Skeletal muscle cell (primary cell): ENCODE measurements around the gene ENTR1.
A peak's percentile ranks its signal among the peaks of the same experiment; 100 is the strongest.
"Not testable (repeated sequence)": the region's sequence is repeated elsewhere in the genome, so short reads cannot be mapped to it uniquely, and the experiment has no call there.

Experiments used
- DNase-seq: peaks from one replicate; pipeline ENCODE4 v3.0.0-alpha.2; 2010; ENCODE audit warnings: low read depth
- H3K4me3 ChIP-seq: 2 replicates; pipeline ENCODE4 v1.5.1; 2011; ENCODE audit warnings: low read depth, mild to moderate bottlenecking, control low read depth, low read length, moderate library complexity

ENTR1 gene

DNA sequence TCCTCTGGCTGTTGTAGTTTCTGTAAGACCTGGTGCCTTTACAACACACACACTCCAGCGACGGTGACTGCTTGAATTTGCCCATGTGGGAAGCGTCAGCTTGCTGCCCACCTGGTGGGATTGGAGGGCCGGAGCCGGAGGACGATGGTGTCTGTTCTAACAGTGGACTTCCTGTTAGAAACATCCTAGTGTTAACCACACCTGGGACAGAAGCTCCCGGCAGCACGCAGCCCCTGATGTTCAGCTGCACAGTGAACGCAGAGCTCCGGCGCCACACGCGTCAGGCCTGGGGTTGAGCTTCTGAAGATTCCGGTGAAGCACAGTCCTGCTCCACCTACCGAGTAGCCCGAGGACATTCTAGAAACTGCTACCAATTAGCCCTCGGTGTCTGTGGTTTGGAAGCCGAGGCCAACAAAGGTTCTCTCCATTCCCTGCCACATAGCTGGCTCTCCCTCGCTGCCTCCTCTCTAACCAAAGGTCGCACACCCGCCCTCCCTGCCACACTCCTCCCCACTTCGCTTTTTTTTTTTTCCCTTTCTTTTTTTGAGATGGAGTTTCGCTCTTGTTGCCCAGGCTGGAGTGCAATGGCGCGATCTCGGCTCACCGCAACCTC, 14.4 kb upstream of the ENTR1 start:
- H3K4me3 ChIP-seq: no peak overlapping the region
- DNase-seq: no peak

DNA sequence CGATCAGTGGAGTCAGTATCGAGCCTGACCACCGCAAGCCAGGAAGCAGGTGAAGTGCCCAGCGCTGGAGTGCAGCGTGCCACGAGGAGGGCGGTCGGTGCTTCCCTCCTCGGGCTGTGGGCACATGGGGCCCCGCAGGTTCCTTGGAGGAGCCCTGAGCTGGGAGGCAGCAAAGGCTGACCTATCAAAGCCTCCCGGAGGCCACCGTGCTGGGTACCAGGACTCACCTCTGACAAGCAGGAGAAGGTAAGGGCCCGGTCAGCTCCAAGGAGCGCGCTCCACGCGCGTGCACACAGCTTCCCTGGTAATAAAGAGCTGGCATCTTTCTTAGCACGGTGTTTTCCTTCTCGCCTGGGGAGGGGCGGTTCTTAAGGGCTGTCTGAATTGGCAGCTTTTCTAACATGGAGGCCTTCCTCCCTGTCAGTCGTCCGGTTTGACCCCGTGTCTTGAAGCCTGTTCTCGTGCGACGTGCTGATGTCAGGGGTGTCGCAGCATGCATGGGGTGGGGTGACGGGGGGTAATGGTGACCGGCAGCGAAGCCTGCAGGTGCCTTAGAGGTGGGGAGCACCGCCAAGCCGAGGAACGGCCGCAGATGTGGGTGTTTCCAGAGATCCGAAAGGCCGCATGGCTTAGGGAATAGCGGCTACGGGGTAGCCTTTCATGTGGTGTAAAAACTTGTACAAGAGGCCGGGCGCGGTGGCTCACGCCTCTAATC, 13.2 kb upstream of the ENTR1 start:
- DNase-seq: no peak
- no peak overlapping the region for H3K4me3 ChIP-seq

- H3K4me3 ChIP-seq: no peak overlapping the region
- no peak for DNase-seq
Measured at GRCh38 chr9:136422876-136423275, 12.5 kb upstream of the ENTR1 start.

DNA sequence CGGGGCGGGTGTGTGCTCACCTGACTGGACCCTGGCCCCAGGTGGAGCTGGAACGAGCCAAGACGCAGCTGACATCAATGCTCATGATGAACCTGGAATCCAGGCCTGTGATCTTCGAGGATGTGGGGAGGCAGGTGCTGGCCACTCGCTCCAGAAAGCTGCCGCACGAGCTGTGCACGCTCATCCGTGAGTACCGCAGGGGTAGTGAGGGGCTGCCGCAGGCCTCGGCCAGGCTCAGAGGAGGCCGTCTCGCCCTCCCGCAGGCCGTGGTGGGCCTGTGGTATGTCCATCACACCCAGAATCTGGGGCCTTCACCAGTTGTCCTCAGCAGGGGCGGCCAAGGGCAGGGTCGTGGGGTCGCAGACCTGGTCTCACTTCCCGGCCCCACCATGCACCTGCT, 11.4 kb upstream of the ENTR1 start:
- no peak for DNase-seq

GRCh38 chr9:136419092-136419420, 8.6 kb upstream of the ENTR1 start:
- no peak overlapping the region for H3K4me3 ChIP-seq
- no peak for DNase-seq

More for the DNA sequence above, 11.4 kb upstream of the ENTR1 start:
- H3K4me3 ChIP-seq: no peak overlapping the region

GRCh38 chr9:136418182-136419091, 8.0 kb upstream of the ENTR1 start:
- DNase-seq: no peak
- H3K4me3 ChIP-seq: no peak overlapping the region

DNA sequence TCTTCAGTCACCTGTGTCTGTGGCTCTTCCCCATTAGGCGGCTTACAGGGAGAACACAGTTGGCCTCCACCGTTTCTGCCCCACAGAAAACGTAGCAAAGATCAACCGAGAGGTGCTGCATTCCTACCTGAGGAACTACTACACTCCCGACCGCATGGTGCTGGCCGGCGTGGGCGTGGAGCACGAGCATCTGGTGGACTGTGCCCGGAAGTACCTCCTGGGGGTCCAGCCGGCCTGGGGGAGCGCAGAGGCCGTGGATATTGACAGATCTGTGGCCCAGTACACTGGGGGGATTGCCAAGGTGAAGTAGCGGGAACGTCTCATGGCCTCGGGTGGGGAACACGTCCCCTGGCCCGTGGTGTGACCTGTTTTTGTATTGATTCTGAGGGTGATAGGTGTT, 6.5 kb upstream of the ENTR1 start:
- H3K4me3 ChIP-seq: no peak overlapping the region
- no peak for DNase-seq

- DNase-seq: no peak
- H3K4me3 ChIP-seq: no peak overlapping the region
Measured at GRCh38 chr9:136416427-136416826, 6.0 kb upstream of the ENTR1 start.

DNA sequence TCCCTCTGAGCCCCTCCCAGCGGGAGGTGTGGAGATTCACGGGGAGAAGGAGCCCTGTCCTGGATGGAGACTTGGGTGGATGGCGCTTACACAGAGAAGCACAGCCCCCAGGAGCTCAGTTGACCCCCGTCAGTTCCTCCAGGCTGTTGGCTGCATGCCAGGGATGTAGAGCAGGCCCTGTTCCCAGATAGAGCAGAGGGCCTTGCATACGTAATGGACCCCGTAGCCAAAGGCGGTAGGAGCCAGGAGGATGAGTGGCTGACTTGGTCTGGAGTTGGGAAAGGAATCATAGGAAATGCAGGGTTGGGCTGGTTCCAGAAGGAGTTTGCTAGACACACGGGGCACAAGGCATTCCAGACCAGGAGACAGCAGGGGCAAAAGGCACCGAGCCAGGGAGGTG, 2.5 kb upstream of the ENTR1 start:
- H3K4me3 ChIP-seq: no peak overlapping the region
- DNase-seq: peak; percentile 8

GRCh38 chr9:136411378-136411777, 964 bp upstream of the ENTR1 start:
- H3K4me3 ChIP-seq: peak overlapping the region; percentile 90
- no peak for DNase-seq

DNA sequence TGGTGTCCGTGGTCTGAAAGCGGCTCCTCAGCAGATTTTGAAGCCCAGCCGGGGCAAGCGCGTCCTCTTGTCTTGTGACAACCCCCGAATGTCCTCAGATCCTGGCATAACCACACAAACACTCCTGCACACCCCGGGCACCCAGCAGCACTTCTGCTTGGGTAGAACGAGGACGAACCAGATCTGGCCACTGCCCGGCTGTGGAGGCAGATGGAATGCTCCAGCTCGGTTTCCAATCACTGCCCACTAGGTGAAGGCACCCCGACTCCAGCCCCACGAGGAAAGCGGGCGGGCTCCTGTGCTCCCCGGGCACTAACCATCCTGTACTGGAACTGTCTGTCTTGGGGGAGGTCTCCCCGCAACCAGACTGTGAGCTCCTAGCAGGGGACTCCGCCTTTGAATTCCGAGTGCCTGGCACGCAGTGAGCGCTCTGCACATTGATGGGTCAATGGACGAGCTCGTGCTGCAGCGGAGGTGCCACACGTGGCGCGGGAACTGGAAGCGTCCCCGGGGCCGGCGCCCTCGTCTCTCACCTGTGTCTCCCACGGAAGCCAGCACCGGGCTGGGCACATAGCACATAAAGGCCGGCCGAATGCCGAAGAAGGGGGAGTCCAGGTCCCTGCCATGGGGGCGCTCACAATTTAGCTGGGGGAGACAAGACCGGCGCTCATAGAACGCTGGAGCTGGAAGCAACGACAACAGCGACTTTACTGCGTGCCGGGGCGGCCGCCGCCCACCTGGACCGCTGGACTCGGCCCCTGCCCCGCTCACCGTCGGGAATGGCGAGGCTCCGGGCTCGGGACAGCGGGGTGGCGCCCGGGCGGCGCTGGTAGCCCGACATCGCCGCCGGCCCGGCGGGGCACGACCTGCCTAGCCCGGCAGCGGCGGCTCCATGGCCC, 608 bp downstream of the ENTR1 start:
- no peak for DNase-seq
- peak overlapping the region; percentile 90 for H3K4me3 ChIP-seq

DNA sequence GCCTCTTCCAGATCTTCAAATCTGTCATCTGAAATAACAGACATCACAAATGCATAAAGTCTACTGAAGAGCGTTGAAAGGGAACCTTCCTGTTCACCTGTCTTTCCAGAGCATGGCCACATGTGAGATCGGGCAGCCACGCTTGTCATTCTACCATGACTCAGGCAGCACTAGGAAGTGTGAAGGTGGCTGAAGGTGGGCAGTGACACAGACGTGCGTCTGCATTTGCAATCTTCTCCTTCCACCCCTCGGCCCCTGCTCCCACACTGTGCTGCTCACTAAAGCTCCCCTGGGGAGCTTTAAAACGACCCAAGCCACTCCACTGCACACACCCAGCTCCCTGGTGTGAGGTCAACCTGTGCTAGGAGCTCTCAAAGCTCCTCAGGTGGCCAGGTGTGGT, 2.5 kb downstream of the ENTR1 start:
- DNase-seq: no peak
- no peak overlapping the region for H3K4me3 ChIP-seq

DNA sequence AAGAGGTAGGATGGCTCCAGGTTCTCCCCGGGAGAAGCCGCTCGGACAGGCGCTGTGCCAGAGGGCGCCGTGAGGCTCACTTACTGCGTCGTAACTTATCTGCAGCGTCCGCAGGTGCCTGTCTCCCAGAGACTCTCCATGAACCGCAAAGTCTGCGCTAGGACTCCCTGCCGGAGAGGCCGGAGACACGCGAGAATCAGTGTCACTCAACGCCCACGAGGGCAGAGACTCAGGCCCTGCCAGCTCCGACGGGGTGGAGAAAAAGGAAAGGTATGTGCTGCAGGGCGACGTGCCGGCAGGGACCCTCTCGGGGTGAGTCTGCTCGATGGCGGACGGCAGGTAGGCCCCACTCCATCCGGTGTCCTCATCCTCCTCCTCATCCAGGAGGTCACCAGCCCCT, 3.4 kb downstream of the ENTR1 start:
- H3K4me3 ChIP-seq, DNase-seq: not testable (repeated sequence)

GRCh38 chr9:136405904-136406303, 4.5 kb downstream of the ENTR1 start:
- H3K4me3 ChIP-seq, DNase-seq: not testable (repeated sequence)

DNA sequence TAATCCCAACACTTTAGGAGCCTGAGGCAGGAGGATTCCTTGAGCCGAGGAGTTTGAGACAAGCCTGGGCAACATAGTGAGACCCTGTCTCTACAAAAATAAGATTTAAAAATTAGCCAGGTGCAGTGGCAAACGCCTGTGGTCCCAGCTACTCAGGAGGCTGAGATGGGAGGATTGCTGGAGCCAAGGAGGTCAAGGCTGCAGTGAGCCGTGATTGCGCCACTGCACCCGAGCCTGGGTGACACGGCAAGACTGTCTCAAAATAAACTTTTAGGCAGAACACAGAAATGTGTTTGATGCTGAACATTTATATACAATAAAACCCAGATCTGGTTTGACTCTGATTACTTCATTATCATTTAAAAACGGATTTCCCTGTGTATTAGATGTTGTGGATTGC, 4.9 kb downstream of the ENTR1 start:
- H3K4me3 ChIP-seq: no peak overlapping the region
- no peak for DNase-seq

DNA sequence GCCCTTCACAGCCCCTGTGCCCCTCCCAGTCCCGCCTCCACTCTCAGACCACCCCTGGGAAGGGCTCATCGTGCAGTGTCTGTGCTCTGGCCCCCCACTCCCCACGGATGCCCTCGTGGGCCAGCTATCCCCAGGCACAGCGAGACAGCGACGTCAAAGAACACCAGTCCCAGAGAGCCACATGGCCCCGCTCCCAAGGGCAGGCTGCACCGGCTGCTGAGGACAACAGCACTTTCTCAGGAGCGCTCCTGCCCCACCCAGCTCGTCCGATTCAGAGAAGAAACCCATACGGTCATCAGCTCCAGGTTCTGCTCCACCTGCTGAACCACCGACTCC, 5.6 kb downstream of the ENTR1 start:
- no peak overlapping the region for H3K4me3 ChIP-seq
- DNase-seq: no peak

DNA sequence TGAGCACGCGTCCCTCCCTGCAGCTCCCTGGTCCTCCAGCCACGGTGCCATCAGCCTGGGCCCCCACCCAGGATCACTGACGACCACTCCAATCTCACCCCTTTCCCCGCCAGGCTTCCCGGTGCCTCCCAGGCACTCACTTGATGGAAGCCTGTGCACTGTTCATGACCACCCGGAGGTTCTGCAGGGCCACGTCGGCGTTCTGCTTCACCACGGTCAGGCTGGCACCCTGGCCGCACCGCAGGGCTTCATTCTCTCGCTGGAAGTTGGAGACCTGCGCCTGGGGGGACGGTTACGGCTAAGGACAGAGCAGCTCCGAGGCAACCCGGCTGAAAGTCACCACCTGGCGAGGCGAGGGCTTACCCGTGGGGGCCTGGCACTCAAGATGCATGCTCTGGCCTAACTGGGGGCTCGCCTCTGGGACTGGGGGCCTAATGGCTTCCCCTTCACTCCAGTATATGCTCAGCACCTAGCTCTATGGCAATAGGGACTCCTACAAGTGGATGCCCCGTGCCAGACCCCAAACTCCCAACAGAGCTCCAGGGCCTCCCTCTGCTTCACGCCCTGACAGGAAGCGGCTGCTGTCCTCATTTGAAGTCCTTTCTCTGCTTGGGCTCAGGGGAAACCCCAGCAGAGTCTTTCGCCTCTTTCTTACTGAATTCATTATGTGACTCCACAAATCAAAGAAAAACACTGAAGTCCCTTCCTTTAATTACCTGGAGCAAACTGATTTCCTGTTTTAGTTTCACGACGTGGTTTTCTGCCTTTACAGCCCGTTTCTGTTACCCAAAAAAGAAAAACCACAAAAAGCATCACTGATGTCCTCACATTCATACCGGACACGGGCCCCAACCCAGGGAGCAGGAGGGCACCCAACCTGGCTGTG, 6.3 kb downstream of the ENTR1 start:
- no peak for DNase-seq
- H3K4me3 ChIP-seq: no peak overlapping the region

GRCh38 chr9:136403538-136403914, 6.9 kb downstream of the ENTR1 start:
- DNase-seq: no peak
- H3K4me3 ChIP-seq: no peak overlapping the region

DNA sequence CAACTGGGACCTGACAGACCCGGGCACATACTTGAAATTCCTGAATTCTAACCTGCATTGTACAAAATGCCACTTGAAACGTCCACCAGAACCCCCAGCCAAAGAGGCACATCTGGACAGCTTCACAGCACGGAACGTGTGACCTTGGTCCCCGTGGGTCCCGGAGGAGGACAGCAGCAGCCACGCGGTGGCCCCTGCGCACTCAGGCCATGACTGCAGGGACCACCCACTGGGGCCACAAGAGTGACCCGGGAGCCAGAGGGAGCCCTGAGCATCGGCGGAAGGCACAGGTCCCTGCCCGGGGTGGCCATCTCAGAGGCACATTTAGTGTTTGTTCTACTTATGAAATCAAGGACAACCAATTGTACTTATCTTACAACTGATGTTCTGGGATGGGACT, 8.3 kb downstream of the ENTR1 start:
- no peak for DNase-seq
- no peak overlapping the region for H3K4me3 ChIP-seq
